AG04450 (cell line): Measurements from ENCODE around the gene INSRR. TPM values are rescaled to one million over a fixed set of nuclear protein-coding genes. Genes with fewer than 3 reads are reported as not detected.

Source experiments
- CTCF ChIA-PET: fragments of 300-600, 350-600 bp; formaldehyde crosslinking; extraction: SDS; loops from one replicate; lab custom pipeline; 2022; ENCODE audit warnings: antibody characterized with exemption, inconsistent platforms; lab: Charles Lee
- POLR2A ChIA-PET: fragments of 350-600 bp; formaldehyde crosslinking; extraction: SDS; loops from one replicate; lab custom pipeline; 2021; ENCODE audit warnings: antibody characterized with exemption, inconsistent platforms; lab: Yijun Ruan, JAX
- DNase-seq: peaks from one replicate; pipeline ENCODE4 v3.0.0-alpha.2; 2011; ENCODE audit warnings: low read depth, low spot score
- H3K27ac ChIP-seq: one replicate; pipeline ENCODE4 v1.5.1; 2012; ENCODE audit warnings: low read depth, low read length, control low read depth
- H3K27me3 ChIP-seq: one replicate; pipeline ENCODE4 v1.6.0; 2012; ENCODE audit warnings: low read length; ENCODE audit not compliant: control insufficient read depth, insufficient read depth
- H3K4me3 ChIP-seq: 2 replicates; pipeline ENCODE4 v1.5.1; 2011; ENCODE audit warnings: mild to moderate bottlenecking, low read depth, low read length, control low read depth
- H3K9me3 ChIP-seq: 2 replicates; pipeline ENCODE4 v1.5.1; 2012; ENCODE audit warnings: low read length; ENCODE audit not compliant: control insufficient read depth, insufficient read depth
- CTCF ChIP-seq: IDR thresholded peaks from 2 replicates; pipeline ENCODE4 v1.5.1; 2011; ENCODE audit warnings: low read depth, low read length, control low read depth, inconsistent platforms
- polyA plus RNA-seq: library from polyadenylated mRNA; depleted of rRNA; stranded (reverse); fragments of >200 nt; gene quantifications from 2 replicates; pipeline ENCODE4 v1.2.3, GENCODE V29; 2011

INSRR gene
- polyA plus RNA-seq, 1 experiment = not detected

GRCh38 chr1:156900896-156901589, 42.1 kb upstream of the INSRR start:
- Histone ChIP-seq H3K27ac (no peak overlapping the region), H3K27me3 (no peaks in the 10 kb centered on the region), H3K4me3 (no peak overlapping the region), H3K9me3 (peaks cover 3% of the 10 kb centered on the region)
- POLR2A ChIA-PET = interaction anchor here (0.5 kb wide), 1 partner anchor 13 kb away, joined by 3 read pairs; no protein-coding TSS in a partner anchor
- CTCF ChIA-PET = interaction anchor here (0.8 to 2.5 kb wide), 5 partner anchors 9 to 27 kb away, joined by 4 to 6 read pairs (median 4); no protein-coding TSS in a partner anchor
- TF ChIP-seq CTCF = no peak
- DNase-seq = no peak

- no peak for TF ChIP-seq CTCF
- Histone ChIP-seq H3K9me3 (no peaks in the 10 kb centered on the region; the same call in 1 of the 2 replicates), H3K27me3 (no peaks in the 10 kb centered on the region), H3K4me3 (no peak overlapping the region), H3K27ac (no peak overlapping the region)
- ChIA-PET CTCF (interaction anchor here (0.7 to 1.7 kb wide), 6 partner anchors 9 to 256 kb away, joined by 3 to 9 read pairs (median 4); partner anchors contain the start of gene LRRC71), POLR2A (no interaction called here)
- no peak for DNase-seq
Observed at GRCh38 chr1:156899956-156900718, 41.2 kb upstream of the INSRR start.

GRCh38 chr1:156898971-156899664, 40.2 kb upstream of the INSRR start:
- H3K4me3 ChIP-seq = no peak overlapping the region
- H3K9me3 ChIP-seq = no peaks in the 10 kb centered on the region; the same call in 1 of the 2 replicates
- peak overlapping the region; percentile 94 for H3K27ac ChIP-seq
- no peaks in the 10 kb centered on the region for H3K27me3 ChIP-seq
- POLR2A ChIA-PET = no interaction called here
- CTCF ChIA-PET = interaction anchor here (1.4 to 1.9 kb wide), 7 partner anchors 9 to 210 kb away, joined by 3 to 9 read pairs (median 6); no protein-coding TSS in a partner anchor
- no peak for DNase-seq
- TF ChIP-seq CTCF = no peak

- DNase-seq = peak; percentile 24
- no peaks in the 10 kb centered on the region; the same call in 1 of the 2 replicates for H3K9me3 ChIP-seq
- POLR2A ChIA-PET = no interaction called here
- H3K27ac ChIP-seq = peak overlapping the region; percentile 94
- peak overlapping the region; percentile 20 for H3K4me3 ChIP-seq
- CTCF ChIA-PET = interaction anchor here (1.4 to 1.9 kb wide), 6 partner anchors 12 to 209 kb away, joined by 3 to 7 read pairs (median 6); no protein-coding TSS in a partner anchor
- TF ChIP-seq CTCF = no peak
- H3K27me3 ChIP-seq = no peaks in the 10 kb centered on the region
Observed at GRCh38 chr1:156898161-156898566, 39.2 kb upstream of the INSRR start.
